ENCODE measurements around the gene CCDC167.

Gene CCDC167

GRCh38 chr6:37515712-37516075, 16.0 kb upstream of the CCDC167 start:
- Histone ChIP-seq H3K4me3 (ENCODE audit: insufficient read length, low read depth) (no peak overlapping the region), H3K36me3 (ENCODE audit: insufficient read depth, insufficient read length, low read length) (no peaks in the 10 kb centered on the region), H3K9me3 (ENCODE audit: insufficient read depth, low read length) (peaks cover 6% of the 10 kb centered on the region; the same call in 1 of the 2 replicates), H3K4me1 (ENCODE audit: insufficient read depth, insufficient read length) (peaks cover 32% of the 10 kb centered on the region), H3K9ac (ENCODE audit: insufficient read length, low read depth) (peak overlapping the region; percentile 29), H3K27me3 (ENCODE audit: insufficient read depth, insufficient read length) (peaks cover 38% of the 10 kb centered on the region)
- TF ChIP-seq ZNF274 (IDR thresholded peaks at IDR 0.05; ENCODE audit: low read depth, low read length): no peak
- TF ChIP-seq SUZ12 (IDR thresholded peaks at IDR 0.05; ENCODE audit: extremely low read depth, insufficient read depth, insufficient read length): no peak
- no peak for DNase-seq (ENCODE audit: low read depth, low spot score)

GRCh38 chr6:37514837-37515236, 15.1 kb upstream of the CCDC167 start:
- Histone ChIP-seq H3K9ac (ENCODE audit: insufficient read length, low read depth) (no peak overlapping the region), H3K4me3 (ENCODE audit: insufficient read length, low read depth) (no peak overlapping the region), H3K27me3 (ENCODE audit: insufficient read depth, insufficient read length) (peaks cover 41% of the 10 kb centered on the region), H3K36me3 (ENCODE audit: insufficient read depth, insufficient read length, low read length) (no peaks in the 10 kb centered on the region), H3K4me1 (ENCODE audit: insufficient read depth, insufficient read length) (peaks cover 32% of the 10 kb centered on the region), H3K9me3 (ENCODE audit: insufficient read depth, low read length) (peaks cover 6% of the 10 kb centered on the region; the same call in 1 of the 2 replicates)
- TF ChIP-seq SUZ12 (IDR thresholded peaks at IDR 0.05; ENCODE audit: extremely low read depth, insufficient read depth, insufficient read length): no peak
- no peak for TF ChIP-seq ZNF274 (IDR thresholded peaks at IDR 0.05; ENCODE audit: low read depth, low read length)
- TF ChIP-seq YY1 (IDR thresholded peaks at IDR 0.05; ENCODE audit: insufficient read depth, insufficient read length): no peak
- DNase-seq (ENCODE audit: low read depth, low spot score): no peak

- no peak for TF ChIP-seq SUZ12 (IDR thresholded peaks at IDR 0.05; ENCODE audit: extremely low read depth, insufficient read depth, insufficient read length)
- TF ChIP-seq ZNF274 (IDR thresholded peaks at IDR 0.05; ENCODE audit: low read depth, low read length): no peak
- TF ChIP-seq YY1 (IDR thresholded peaks at IDR 0.05; ENCODE audit: insufficient read depth, insufficient read length): no peak
- Histone ChIP-seq H3K9ac (ENCODE audit: insufficient read length, low read depth) (no peak overlapping the region), H3K4me1 (ENCODE audit: insufficient read depth, insufficient read length) (peaks cover 32% of the 10 kb centered on the region), H3K27me3 (ENCODE audit: insufficient read depth, insufficient read length) (peaks cover 41% of the 10 kb centered on the region), H3K9me3 (ENCODE audit: insufficient read depth, low read length) (peaks cover 4% of the 10 kb centered on the region; the same call in 1 of the 2 replicates), H3K4me3 (ENCODE audit: insufficient read length, low read depth) (no peak overlapping the region), H3K36me3 (ENCODE audit: insufficient read depth, insufficient read length, low read length) (no peaks in the 10 kb centered on the region)
- DNase-seq (ENCODE audit: low read depth, low spot score): no peak
These were observed 14.7 kb upstream of the CCDC167 start for GRCh38 chr6:37514321-37514771.

- H3K36me3 ChIP-seq (ENCODE audit: insufficient read depth, insufficient read length, low read length): no peaks in the 10 kb centered on the region
- peak overlapping the region; percentile 20 for H3K4me3 ChIP-seq (ENCODE audit: insufficient read length, low read depth)
- TF ChIP-seq ZNF274 (IDR thresholded peaks at IDR 0.05; ENCODE audit: low read depth, low read length): no peak
- TF ChIP-seq SUZ12 (IDR thresholded peaks at IDR 0.05; ENCODE audit: extremely low read depth, insufficient read depth, insufficient read length): no peak
- TF ChIP-seq YY1 (IDR thresholded peaks at IDR 0.05; ENCODE audit: insufficient read depth, insufficient read length): no peak
- peaks cover 32% of the 10 kb centered on the region for H3K4me1 ChIP-seq (ENCODE audit: insufficient read depth, insufficient read length)
- no peak for DNase-seq (ENCODE audit: low read depth, low spot score)
- peaks cover 41% of the 10 kb centered on the region for H3K27me3 ChIP-seq (ENCODE audit: insufficient read depth, insufficient read length)
- peak overlapping the region; percentile 61 for H3K9ac ChIP-seq (ENCODE audit: insufficient read length, low read depth)
- H3K9me3 ChIP-seq (ENCODE audit: insufficient read depth, low read length): no peaks in the 10 kb centered on the region
These were observed 13.9 kb upstream of the CCDC167 start for GRCh38 chr6:37513576-37513975.

GRCh38 chr6:37513155-37513554, 13.5 kb upstream of the CCDC167 start:
- Histone ChIP-seq H3K9ac (ENCODE audit: insufficient read length, low read depth) (peak overlapping the region; percentile 61), H3K36me3 (ENCODE audit: insufficient read depth, insufficient read length, low read length) (no peaks in the 10 kb centered on the region), H3K9me3 (ENCODE audit: insufficient read depth, low read length) (no peaks in the 10 kb centered on the region), H3K27me3 (ENCODE audit: insufficient read depth, insufficient read length) (peaks cover 41% of the 10 kb centered on the region), H3K4me3 (ENCODE audit: insufficient read length, low read depth) (peak overlapping the region; percentile 20), H3K4me1 (ENCODE audit: insufficient read depth, insufficient read length) (peaks cover 32% of the 10 kb centered on the region)
- DNase-seq (ENCODE audit: low read depth, low spot score): no peak
- TF ChIP-seq YY1 (IDR thresholded peaks at IDR 0.05; ENCODE audit: insufficient read depth, insufficient read length): no peak
- no peak for TF ChIP-seq ZNF274 (IDR thresholded peaks at IDR 0.05; ENCODE audit: low read depth, low read length)
- TF ChIP-seq SUZ12 (IDR thresholded peaks at IDR 0.05; ENCODE audit: extremely low read depth, insufficient read depth, insufficient read length): no peak

- Histone ChIP-seq H3K27me3 (ENCODE audit: insufficient read depth, insufficient read length) (peaks cover 41% of the 10 kb centered on the region), H3K9me3 (ENCODE audit: insufficient read depth, low read length) (no peaks in the 10 kb centered on the region), H3K4me1 (ENCODE audit: insufficient read depth, insufficient read length) (peaks cover 32% of the 10 kb centered on the region), H3K36me3 (ENCODE audit: insufficient read depth, insufficient read length, low read length) (no peaks in the 10 kb centered on the region), H3K4me3 (ENCODE audit: insufficient read length, low read depth) (peak overlapping the region; percentile 20), H3K9ac (ENCODE audit: insufficient read length, low read depth) (peak overlapping the region; percentile 57)
- TF ChIP-seq SUZ12 (IDR thresholded peaks at IDR 0.05; ENCODE audit: extremely low read depth, insufficient read depth, insufficient read length) (no peak), YY1 (IDR thresholded peaks at IDR 0.05; ENCODE audit: insufficient read depth, insufficient read length) (no peak), ZNF274 (IDR thresholded peaks at IDR 0.05; ENCODE audit: low read depth, low read length) (no peak)
- DNase-seq (ENCODE audit: low read depth, low spot score): no peak
These were observed 12.8 kb upstream of the CCDC167 start for GRCh38 chr6:37512400-37513011.

- Histone ChIP-seq H3K4me1 (ENCODE audit: insufficient read depth, insufficient read length) (peaks cover 28% of the 10 kb centered on the region), H3K4me3 (ENCODE audit: insufficient read length, low read depth) (peak overlapping the region; percentile 20), H3K9me3 (ENCODE audit: insufficient read depth, low read length) (no peaks in the 10 kb centered on the region), H3K9ac (ENCODE audit: insufficient read length, low read depth) (peak overlapping the region; percentile 57), H3K27me3 (ENCODE audit: insufficient read depth, insufficient read length) (peaks cover 41% of the 10 kb centered on the region), H3K36me3 (ENCODE audit: insufficient read depth, insufficient read length, low read length) (no peaks in the 10 kb centered on the region)
- no peak for DNase-seq (ENCODE audit: low read depth, low spot score)
- TF ChIP-seq ZNF274 (IDR thresholded peaks at IDR 0.05; ENCODE audit: low read depth, low read length): no peak
- no peak for TF ChIP-seq SUZ12 (IDR thresholded peaks at IDR 0.05; ENCODE audit: extremely low read depth, insufficient read depth, insufficient read length)
- TF ChIP-seq YY1 (IDR thresholded peaks at IDR 0.05; ENCODE audit: insufficient read depth, insufficient read length): no peak
These were observed 12.3 kb upstream of the CCDC167 start for GRCh38 chr6:37511910-37512399.

All from NT2/D1 (cell line).